ENCODE measurements around the gene RNF11.

DNA sequence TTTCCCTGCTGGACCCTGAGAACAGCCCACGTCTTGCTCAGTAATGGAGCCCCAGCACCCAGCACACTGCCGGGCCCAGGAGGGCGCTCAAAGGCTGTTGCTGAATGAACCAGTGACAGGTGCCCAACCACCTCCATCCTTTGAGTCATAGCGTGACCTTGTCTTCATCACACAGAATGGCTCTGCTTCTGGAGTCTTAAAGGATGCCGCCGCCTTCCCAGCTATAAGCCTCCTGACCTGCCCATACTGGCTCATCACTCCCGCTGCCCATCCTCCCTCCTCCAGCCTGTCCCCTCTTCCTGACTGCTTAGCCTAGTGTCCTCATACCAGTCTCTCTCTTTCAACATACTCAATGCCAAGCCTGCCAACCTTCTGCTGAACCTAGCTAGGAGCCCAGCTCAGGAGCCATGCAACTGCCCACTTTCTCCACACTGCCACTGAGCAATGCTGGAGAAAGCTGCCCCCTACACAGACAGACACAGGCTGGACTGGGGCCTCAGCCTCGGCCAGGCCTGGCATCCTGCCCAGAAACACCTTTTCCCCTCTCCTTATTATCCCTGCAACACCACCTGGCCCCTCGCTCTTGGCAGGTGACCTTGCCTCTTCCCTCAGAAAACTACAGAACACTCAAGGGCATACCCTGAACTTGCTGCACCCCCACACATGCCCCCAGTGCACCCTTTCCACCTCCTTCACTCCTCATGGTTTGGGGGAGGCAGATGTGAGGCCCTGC, 80.2 kb downstream of the RNF11 start:
- TF ChIP-seq SMC3 (conservative IDR thresholded peaks at IDR 0.05; ENCODE audit: poor library complexity) = no peak
- no peak for TF ChIP-seq EZH2 (IDR thresholded peaks at IDR 0.05; ENCODE audit: borderline replicate concordance, insufficient read depth, low read length, poor library complexity, severe bottlenecking)
- no peak for TF ChIP-seq EP300 (conservative IDR thresholded peaks at IDR 0.05; ENCODE audit: poor library complexity, severe bottlenecking)
